ENCODE results near the gene AHCYL2.

DNA sequence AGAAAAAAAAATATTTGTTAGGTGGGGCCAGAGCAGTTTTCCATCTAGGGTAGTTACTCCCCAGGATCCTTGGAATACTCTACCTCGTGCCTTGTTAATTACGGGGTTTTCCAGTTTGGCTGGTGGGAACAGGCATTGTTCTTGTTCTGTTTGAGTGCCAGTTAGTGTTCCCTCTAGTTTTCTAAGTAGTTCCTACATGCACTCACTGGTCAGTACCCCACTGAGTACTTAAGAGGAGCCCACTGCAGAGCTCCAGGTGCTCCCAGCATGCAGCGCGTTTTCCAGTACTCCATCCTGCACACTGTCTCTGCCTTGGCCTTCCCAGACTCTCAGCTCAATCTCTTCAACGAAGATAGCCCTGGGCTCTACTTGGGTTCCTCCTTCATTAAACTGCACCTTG, 58.0 kb downstream of the AHCYL2 start:
- TF ChIP-seq, protein P1, sequence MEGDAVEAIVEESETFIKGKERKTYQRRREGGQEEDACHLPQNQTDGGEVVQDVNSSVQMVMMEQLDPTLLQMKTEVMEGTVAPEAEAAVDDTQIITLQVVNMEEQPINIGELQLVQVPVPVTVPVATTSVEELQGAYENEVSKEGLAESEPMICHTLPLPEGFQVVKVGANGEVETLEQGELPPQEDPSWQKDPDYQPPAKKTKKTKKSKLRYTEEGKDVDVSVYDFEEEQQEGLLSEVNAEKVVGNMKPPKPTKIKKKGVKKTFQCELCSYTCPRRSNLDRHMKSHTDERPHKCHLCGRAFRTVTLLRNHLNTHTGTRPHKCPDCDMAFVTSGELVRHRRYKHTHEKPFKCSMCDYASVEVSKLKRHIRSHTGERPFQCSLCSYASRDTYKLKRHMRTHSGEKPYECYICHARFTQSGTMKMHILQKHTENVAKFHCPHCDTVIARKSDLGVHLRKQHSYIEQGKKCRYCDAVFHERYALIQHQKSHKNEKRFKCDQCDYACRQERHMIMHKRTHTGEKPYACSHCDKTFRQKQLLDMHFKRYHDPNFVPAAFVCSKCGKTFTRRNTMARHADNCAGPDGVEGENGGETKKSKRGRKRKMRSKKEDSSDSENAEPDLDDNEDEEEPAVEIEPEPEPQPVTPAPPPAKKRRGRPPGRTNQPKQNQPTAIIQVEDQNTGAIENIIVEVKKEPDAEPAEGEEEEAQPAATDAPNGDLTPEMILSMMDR (IDR thresholded peaks at IDR 0.05): no peak
- TF ChIP-seq POLR2A (IDR thresholded peaks at IDR 0.05): no peak
- TF ChIP-seq EP300 (IDR thresholded peaks at IDR 0.05): no peak

All from ovary (tissue), 3 donors.